Osteoblast (primary cell): ENCODE data around the gene GAK. TPM values are rescaled to one million over a fixed set of nuclear protein-coding genes. Genes with fewer than 3 reads are reported as not detected.
A peak's percentile ranks its signal among the peaks of the same experiment; 100 is the strongest.
"Not testable (repeated sequence)": the region's sequence is repeated elsewhere in the genome, so short reads cannot be mapped to it uniquely, and the experiment has no call there.

ENCODE experiments used
- DNase-seq: peaks from one replicate; pipeline ENCODE4 v3.0.0; 2011; ENCODE audit warnings: low spot score, mixed read lengths; ENCODE audit not compliant: insufficient read length; ENCODE audit errors: missing footprints
- H2AFZ ChIP-seq: 2 replicates; pipeline ENCODE4 v1.6.0; 2011; ENCODE audit warnings: mild to moderate bottlenecking, low read length
- H3K27ac ChIP-seq: 2 replicates; pipeline ENCODE4 v1.5.1; 2011; ENCODE audit warnings: mild to moderate bottlenecking, low read depth, low read length, moderate library complexity
- H3K27me3 ChIP-seq: 2 replicates; pipeline ENCODE4 v1.6.0; 2012; ENCODE audit warnings: mild to moderate bottlenecking, control low read depth, inconsistent platforms, low read length, moderate library complexity; ENCODE audit not compliant: insufficient read depth
- H3K36me3 ChIP-seq: 2 replicates; pipeline ENCODE4 v1.5.1; 2011; ENCODE audit warnings: mild to moderate bottlenecking, low read length, control low read depth, moderate library complexity; ENCODE audit not compliant: insufficient read depth
- H3K4me1 ChIP-seq: 2 replicates; pipeline ENCODE4 v1.5.1; 2011; ENCODE audit warnings: mild to moderate bottlenecking, low read length, control low read depth, moderate library complexity; ENCODE audit not compliant: insufficient read depth
- H3K4me2 ChIP-seq: 2 replicates; pipeline ENCODE4 v1.6.0; 2011; ENCODE audit warnings: mild to moderate bottlenecking, low read length; ENCODE audit not compliant: insufficient read depth
- H3K4me3 ChIP-seq: fragments of 200-600 bp; sonication (generic); 3 replicates; pipeline ENCODE4 v1.5.1; 2012; ENCODE audit warnings: mild to moderate bottlenecking, low read length, inconsistent platforms; ENCODE audit not compliant: insufficient read depth
- H3K79me2 ChIP-seq: 2 replicates; pipeline ENCODE4 v1.6.0; 2012; ENCODE audit warnings: mild to moderate bottlenecking, low read length, control low read depth, inconsistent platforms; ENCODE audit not compliant: insufficient read depth
- H3K9me3 ChIP-seq: 2 replicates; pipeline ENCODE4 v1.5.1; 2011; ENCODE audit warnings: low read depth, low read length, control low read depth
- H4K20me1 ChIP-seq: 2 replicates; pipeline ENCODE4 v1.6.0; 2012; ENCODE audit warnings: mild to moderate bottlenecking, low read length, control low read depth; ENCODE audit not compliant: insufficient read depth
- total RNA-seq: library from RNA; depleted of rRNA; stranded (reverse); fragments of >200 nt; gene quantifications from 2 replicates; pipeline ENCODE4 v1.2.3, GENCODE V29; 2012
- TF ChIP-seq, protein P1 (sequence below): IDR thresholded peaks from 2 replicates; pipeline ENCODE4 v1.5.1; 2011; ENCODE audit warnings: mild to moderate bottlenecking, low read depth, low read length, moderate library complexity; ENCODE audit errors: extremely low read depth

Gene GAK
- total RNA-seq, 1 donor = 48.9 TPM

DNA sequence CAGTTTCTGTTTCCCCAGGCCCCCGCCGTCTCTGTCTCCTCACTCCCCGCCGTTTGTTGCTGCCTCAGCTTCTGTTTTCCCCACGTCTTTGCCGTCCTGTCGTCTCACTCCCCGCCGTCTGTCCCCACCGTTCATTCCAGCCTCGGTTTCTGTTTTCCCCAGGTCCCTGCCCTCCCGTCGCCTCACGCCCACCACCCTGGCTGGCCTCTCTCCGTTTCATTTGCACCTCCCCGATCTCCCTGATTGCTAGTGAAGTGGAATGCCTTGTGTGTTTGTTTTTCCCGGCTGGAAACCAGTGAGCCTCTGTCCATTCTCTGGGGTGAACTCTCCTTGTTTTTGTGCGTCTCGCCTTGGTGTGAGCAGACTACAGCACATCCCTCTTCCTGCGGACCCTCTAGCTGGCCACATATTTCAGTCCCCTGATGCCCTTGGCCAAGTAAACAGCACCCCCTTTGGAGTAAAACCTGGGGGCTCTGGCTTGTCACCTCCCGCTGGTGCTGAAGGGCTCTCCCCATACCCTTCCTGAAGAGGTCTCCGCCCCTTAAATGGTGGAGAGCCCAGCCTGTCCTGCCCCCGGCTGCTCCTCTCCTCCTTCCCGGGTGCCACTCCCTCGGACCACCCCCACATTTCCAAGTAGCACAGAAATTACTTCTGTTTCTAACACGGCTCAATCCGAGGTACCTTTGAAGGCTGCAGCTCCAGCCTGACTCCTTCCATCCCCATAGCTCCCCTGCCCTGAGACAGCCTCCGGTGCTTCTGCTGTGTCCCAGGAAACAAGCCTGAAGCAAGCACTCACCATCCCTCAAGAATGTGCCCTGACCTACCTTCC, 13.4 kb upstream of the GAK start:
- TF ChIP-seq, protein P1, sequence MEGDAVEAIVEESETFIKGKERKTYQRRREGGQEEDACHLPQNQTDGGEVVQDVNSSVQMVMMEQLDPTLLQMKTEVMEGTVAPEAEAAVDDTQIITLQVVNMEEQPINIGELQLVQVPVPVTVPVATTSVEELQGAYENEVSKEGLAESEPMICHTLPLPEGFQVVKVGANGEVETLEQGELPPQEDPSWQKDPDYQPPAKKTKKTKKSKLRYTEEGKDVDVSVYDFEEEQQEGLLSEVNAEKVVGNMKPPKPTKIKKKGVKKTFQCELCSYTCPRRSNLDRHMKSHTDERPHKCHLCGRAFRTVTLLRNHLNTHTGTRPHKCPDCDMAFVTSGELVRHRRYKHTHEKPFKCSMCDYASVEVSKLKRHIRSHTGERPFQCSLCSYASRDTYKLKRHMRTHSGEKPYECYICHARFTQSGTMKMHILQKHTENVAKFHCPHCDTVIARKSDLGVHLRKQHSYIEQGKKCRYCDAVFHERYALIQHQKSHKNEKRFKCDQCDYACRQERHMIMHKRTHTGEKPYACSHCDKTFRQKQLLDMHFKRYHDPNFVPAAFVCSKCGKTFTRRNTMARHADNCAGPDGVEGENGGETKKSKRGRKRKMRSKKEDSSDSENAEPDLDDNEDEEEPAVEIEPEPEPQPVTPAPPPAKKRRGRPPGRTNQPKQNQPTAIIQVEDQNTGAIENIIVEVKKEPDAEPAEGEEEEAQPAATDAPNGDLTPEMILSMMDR = no peak

DNA sequence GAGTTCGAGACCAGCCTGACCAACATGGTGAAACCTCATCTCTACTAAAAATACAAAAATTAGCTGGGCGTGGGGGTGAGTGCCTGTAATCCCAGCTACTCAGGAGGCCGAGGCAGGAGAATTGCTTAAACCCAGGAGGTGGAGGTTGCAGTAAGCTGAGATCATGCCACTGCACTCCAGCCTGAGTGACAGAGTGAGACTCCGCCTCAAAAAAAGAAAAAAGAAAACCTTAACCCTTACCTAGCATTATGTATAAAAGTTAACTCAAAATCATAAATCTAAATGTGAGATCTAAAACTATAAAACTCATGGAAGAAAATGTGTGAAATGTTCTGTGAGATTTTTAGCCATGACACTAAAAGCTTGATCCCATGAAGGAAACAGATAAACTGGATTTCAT, 7.4 kb upstream of the GAK start:
- H3K9me3 ChIP-seq, H3K27me3 ChIP-seq, H3K4me1 ChIP-seq, H3K79me2 ChIP-seq, H2AFZ ChIP-seq, H3K4me2 ChIP-seq, H3K4me3 ChIP-seq, DNase-seq, H4K20me1 ChIP-seq, H3K27ac ChIP-seq, H3K36me3 ChIP-seq: not testable (repeated sequence)

More for the DNA sequence above, 13.4 kb upstream of the GAK start:
- Histone ChIP-seq H3K4me3 (no peak overlapping the region), H4K20me1 (peaks cover 8% of the 10 kb centered on the region), H2AFZ (no peak overlapping the region), H3K36me3 (no peaks in the 10 kb centered on the region), H3K79me2 (no peaks in the 10 kb centered on the region), H3K4me2 (no peak overlapping the region), H3K27me3 (no peaks in the 10 kb centered on the region), H3K4me1 (no peaks in the 10 kb centered on the region), H3K27ac (no peak overlapping the region), H3K9me3 (no peaks in the 10 kb centered on the region)
- peak; percentile 79 for DNase-seq

DNA sequence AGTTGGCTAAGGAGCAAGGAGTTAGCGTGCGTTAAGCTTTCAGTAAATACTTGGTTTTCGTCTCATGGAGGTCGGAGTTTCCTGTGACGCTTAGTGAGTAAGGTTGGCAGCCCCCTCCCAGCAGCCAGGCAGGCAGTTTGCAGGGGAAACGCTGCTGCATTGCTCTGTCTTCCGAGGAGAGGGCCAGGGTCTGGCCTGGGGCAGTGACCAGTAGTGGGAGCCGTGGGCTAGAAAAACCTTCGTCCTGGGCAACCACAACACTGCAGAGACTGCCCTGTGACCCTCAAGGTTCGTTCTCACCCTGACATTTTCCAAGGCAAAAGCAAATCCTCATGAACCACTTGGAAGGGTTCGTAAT, 576 bp upstream of the GAK start:
- peak; percentile 70 for DNase-seq
- TF ChIP-seq, protein P1 = no peak
- H3K36me3 ChIP-seq = no peaks in the 10 kb centered on the region

DNA sequence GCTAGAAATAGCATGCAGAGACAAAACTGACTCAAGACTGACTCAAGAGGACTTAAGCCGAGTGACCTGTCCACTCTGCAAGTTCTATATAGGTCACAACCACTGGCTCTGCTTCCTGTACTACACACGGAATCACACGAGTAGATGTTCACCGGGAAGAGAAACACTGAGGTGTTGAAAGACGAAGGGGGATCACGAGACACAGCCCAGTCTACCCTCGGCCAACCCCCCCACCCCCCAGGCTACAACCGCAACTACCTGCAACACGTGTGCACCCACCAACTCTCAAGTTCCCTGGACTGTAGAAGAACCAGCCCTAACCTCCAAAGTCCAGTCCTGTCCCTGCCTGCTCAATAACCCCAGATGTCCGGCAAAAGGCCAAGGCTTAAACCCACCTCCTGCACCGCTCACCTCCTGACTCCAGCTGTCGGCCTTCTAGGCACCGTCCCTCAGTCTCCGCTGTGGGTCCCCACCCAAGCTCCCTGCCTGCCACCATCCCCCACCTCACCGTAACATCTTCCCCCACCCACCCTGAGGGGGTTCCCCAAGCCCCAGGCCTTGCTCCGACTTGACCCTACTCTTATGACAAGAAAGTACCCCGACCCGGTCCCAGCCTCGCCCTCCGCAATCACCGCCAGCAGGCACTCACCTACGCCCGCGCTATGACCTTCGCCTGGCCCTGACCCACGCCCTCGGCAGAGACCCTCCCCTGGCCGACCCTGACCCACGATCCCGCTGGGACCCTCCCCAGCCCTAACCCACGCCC, 739 bp downstream of the GAK start:
- Histone ChIP-seq H3K27me3 (no peaks in the 10 kb centered on the region), H3K4me3 (peak overlapping the region; percentile 93), H3K4me2 (peak overlapping the region; percentile 90), H3K27ac (peak overlapping the region; percentile 90), H2AFZ (peak overlapping the region; percentile 98), H3K9me3 (no peaks in the 10 kb centered on the region), H3K4me1 (peaks cover 17% of the 10 kb centered on the region), H3K79me2 (peaks cover 72% of the 10 kb centered on the region), H3K36me3 (peaks cover 2% of the 10 kb centered on the region), H4K20me1 (peaks cover 33% of the 10 kb centered on the region)
- TF ChIP-seq, protein P1 = no peak
- peak; percentile 96 for DNase-seq

More for the DNA sequence above, 576 bp upstream of the GAK start:
- H3K79me2 ChIP-seq = peaks cover 68% of the 10 kb centered on the region
- peaks cover 17% of the 10 kb centered on the region for H3K4me1 ChIP-seq
- H2AFZ ChIP-seq = peak overlapping the region; percentile 98
- peak overlapping the region; percentile 90 for H3K4me2 ChIP-seq
- H3K27me3 ChIP-seq = no peaks in the 10 kb centered on the region
- no peaks in the 10 kb centered on the region for H3K9me3 ChIP-seq
- H3K27ac ChIP-seq = peak overlapping the region; percentile 90
- H3K4me3 ChIP-seq = peak overlapping the region; percentile 93
- peaks cover 31% of the 10 kb centered on the region for H4K20me1 ChIP-seq
